PC-9 (cell line): ENCODE data around the gene FGF1.

Experiments
- EZH2 ChIP-seq: fragments of 200-600 bp; sonication (generic); IDR thresholded peaks from 2 replicates; pipeline ENCODE4 v1.8.0; 2017; ENCODE audit warnings: antibody characterized with exemption, low read depth
- TF ChIP-seq, protein P1 (sequence below): fragments of 200-600 bp; sonication (generic); conservative IDR thresholded peaks from 2 replicates; pipeline ENCODE4 v1.6.1; 2017; ENCODE audit warnings: mixed run types, antibody characterized with exemption, mild to moderate bottlenecking, moderate library complexity

- TF ChIP-seq, protein P1, sequence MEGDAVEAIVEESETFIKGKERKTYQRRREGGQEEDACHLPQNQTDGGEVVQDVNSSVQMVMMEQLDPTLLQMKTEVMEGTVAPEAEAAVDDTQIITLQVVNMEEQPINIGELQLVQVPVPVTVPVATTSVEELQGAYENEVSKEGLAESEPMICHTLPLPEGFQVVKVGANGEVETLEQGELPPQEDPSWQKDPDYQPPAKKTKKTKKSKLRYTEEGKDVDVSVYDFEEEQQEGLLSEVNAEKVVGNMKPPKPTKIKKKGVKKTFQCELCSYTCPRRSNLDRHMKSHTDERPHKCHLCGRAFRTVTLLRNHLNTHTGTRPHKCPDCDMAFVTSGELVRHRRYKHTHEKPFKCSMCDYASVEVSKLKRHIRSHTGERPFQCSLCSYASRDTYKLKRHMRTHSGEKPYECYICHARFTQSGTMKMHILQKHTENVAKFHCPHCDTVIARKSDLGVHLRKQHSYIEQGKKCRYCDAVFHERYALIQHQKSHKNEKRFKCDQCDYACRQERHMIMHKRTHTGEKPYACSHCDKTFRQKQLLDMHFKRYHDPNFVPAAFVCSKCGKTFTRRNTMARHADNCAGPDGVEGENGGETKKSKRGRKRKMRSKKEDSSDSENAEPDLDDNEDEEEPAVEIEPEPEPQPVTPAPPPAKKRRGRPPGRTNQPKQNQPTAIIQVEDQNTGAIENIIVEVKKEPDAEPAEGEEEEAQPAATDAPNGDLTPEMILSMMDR, result no peak
- no peak for TF ChIP-seq EZH2
These were observed 23.9 kb downstream of the FGF1 start for GRCh38 chr5:142661957-142662356.
